T47D (cell line): ENCODE results near the gene GMPR2.
"Not testable (repeated sequence)": the region's sequence is repeated elsewhere in the genome, so short reads cannot be mapped to it uniquely, and the experiment has no call there.

ENCODE experiments used
- DNase-seq, 2 experiments: peaks; one replicate each; pipeline versions ENCODE4 v3.0.0 to v3.0.0-alpha.2; 2011 to 2012; ENCODE audit warnings: low read depth in 1 of 2, low spot score in 1 of 2
- JUND ChIP-seq: IDR thresholded peaks from 2 replicates; pipeline ENCODE4 v1.6.1; 2012; ENCODE audit warnings: low read depth
- in situ Hi-C: cut with HindIII; loops from 2 replicates; pipeline ENCODE4 v1.10.0; 2016; ENCODE audit warnings: low sequenced_read_pairs, low pct_unique_long_range_greater_than_20kb

The GMPR2 gene

GRCh38 chr14:24240110-24240918 lies 7.6 kb downstream of the GMPR2 start:
- in situ Hi-C loops = no loop called here
- TF ChIP-seq JUND = no peak
- DNase-seq = no peak

GRCh38 chr14:24241829-24242443 lies 9.2 kb downstream of the GMPR2 start:
- DNase-seq = peak; percentile 84 to 91
- in situ Hi-C loops = no loop called here
- no peak for TF ChIP-seq JUND

GRCh38 chr14:24243336-24243836 lies 10.7 kb downstream of the GMPR2 start:
- DNase-seq = no peak
- in situ Hi-C loops = no loop called here
- no peak for TF ChIP-seq JUND

- in situ Hi-C loops, DNase-seq: not testable (repeated sequence)
Observed at GRCh38 chr14:24245350-24245749, 12.6 kb downstream of the GMPR2 start.

GRCh38 chr14:24246765-24247212 lies 14.1 kb downstream of the GMPR2 start:
- TF ChIP-seq JUND = no peak
- in situ Hi-C loops = no loop called here
- no peak for DNase-seq

- DNase-seq = no peak
- TF ChIP-seq JUND = no peak
- in situ Hi-C loops = no loop called here
Observed at GRCh38 chr14:24247422-24247821, 14.7 kb downstream of the GMPR2 start.

- in situ Hi-C loops = no loop called here
Observed at GRCh38 chr14:24249230-24250021, 16.7 kb downstream of the GMPR2 start.

GRCh38 chr14:24250354-24250753 lies 17.6 kb downstream of the GMPR2 start:
- no peak for TF ChIP-seq JUND
- no peak for DNase-seq
- in situ Hi-C loops = no loop called here

More at GRCh38 chr14:24249230-24250021, 16.7 kb downstream of the GMPR2 start:
- TF ChIP-seq JUND = no peak
- no peak for DNase-seq

- DNase-seq = no peak
- in situ Hi-C loops = no loop called here
- no peak for TF ChIP-seq JUND
Observed at GRCh38 chr14:24251880-24252288, 19.2 kb downstream of the GMPR2 start.

GRCh38 chr14:24252289-24253124 lies 19.8 kb downstream of the GMPR2 start:
- no peak for TF ChIP-seq JUND
- in situ Hi-C loops = no loop called here
- DNase-seq = no peak

- no peak for DNase-seq
- TF ChIP-seq JUND = no peak
- in situ Hi-C loops = no loop called here
Observed at GRCh38 chr14:24253936-24254335, 21.2 kb downstream of the GMPR2 start.

- DNase-seq = no peak
- TF ChIP-seq JUND = no peak
- in situ Hi-C loops = no loop called here
Observed at GRCh38 chr14:24254630-24255392, 22.1 kb downstream of the GMPR2 start.
